Forelimb muscle (tissue), 1 donor: ENCODE data around the gene AKAP6. TPM values are rescaled to one million over a fixed set of nuclear protein-coding genes. Genes with fewer than 3 reads are reported as not detected.
"Not testable (repeated sequence)": the region's sequence is repeated elsewhere in the genome, so short reads cannot be mapped to it uniquely, and the experiment has no call there.

Source experiments
- DNase-seq: peaks from one replicate; pipeline ENCODE4 v3.0.0-alpha.2; 2013; ENCODE audit warnings: low read depth
- polyA plus RNA-seq: library from polyadenylated mRNA; unstranded; fragments of 120-200 nt; gene quantifications from one replicate; pipeline ENCODE4 v1.2.1, GENCODE V29; 2013; ENCODE audit not compliant: insufficient read length

AKAP6 gene
- polyA plus RNA-seq, 1 donor, result 64.6 TPM

DNA sequence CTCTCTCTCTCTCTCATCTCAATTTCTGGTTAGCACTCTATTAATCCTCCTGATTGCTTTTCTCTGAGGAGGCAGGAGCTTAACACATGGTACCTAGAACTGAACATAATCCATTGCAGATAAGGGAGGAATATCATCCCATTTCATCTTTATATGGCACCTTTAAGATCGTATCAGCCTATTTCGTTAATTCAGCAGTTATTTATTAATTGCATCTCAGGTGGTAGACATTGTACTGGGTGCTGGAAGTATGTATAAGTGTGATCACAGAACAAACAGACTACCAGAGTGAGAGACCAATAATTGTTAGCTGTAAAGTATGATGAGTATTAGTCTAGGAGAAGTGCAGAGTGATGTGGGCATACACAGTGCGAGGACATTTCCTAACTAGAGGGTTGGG lies 39.0 kb downstream of the AKAP6 start:
- no peak for DNase-seq

GRCh38 chr14:32370714-32371113 lies 41.6 kb downstream of the AKAP6 start:
- no peak for DNase-seq

GRCh38 chr14:32372154-32372553 lies 43.1 kb downstream of the AKAP6 start:
- DNase-seq, result no peak

- DNase-seq, result not testable (repeated sequence)
These were observed 44.1 kb downstream of the AKAP6 start for GRCh38 chr14:32373174-32373573.

- no peak for DNase-seq
These were observed 45.1 kb downstream of the AKAP6 start for GRCh38 chr14:32374155-32374554.

DNA sequence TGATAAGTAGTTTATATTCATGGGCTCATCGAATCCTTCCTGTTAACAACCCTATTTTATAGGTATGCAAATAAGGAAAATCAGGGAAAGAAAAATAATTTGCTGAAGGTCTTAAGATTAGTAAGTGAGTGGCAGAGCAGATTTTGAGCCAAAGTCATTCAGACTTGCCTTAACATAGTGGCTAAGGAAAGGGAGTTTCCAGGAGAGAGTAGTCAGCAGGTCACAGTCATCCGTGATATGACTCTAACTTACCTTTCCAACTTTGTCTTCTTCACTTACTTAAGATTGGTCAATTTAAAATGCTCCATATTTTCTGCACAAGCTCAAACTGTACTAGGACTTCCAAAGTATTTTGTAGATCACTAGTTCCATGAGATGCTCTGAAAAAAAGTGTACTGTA lies 46.6 kb downstream of the AKAP6 start:
- no peak for DNase-seq

GRCh38 chr14:32377046-32377646 lies 48.0 kb downstream of the AKAP6 start:
- no peak for DNase-seq

DNA sequence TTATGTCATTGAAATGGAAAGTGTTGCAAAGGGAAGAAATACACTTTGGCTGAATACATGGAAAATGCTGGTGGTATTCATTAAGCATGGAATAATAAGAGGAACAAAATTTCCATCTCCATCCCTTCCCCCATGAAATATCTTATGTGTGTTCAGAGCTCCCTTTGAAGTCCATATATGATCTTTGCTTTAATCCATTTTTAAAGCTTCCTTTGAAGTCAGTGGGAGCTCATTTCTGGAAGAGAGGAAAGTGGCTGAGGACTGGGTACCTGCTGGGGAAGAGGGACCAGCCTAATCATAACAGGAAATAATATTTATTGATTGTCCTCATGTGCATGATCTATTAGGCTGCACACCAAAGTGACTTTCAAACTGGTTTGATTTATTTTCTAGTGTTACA lies 49.2 kb downstream of the AKAP6 start:
- DNase-seq, result peak; percentile 13

DNA sequence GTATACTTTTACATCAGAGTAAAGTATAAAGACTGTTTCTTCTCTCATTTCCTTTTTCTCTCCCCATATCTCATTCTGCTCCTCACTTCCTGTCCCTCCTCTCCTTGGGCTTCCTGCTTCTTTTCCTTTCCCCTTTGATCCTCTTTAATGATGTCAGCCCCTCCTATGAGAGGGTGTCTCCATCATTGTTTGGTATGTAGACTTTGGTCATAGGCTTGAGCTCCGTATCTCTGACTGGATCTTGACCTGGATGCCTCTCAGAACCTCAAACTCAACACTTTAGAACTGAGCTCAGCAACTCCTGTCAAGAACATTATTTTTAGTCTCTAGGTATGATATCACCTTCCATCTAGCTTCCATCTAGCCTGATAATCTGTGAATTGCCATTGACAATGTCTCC lies 50.3 kb downstream of the AKAP6 start:
- no peak for DNase-seq

DNA sequence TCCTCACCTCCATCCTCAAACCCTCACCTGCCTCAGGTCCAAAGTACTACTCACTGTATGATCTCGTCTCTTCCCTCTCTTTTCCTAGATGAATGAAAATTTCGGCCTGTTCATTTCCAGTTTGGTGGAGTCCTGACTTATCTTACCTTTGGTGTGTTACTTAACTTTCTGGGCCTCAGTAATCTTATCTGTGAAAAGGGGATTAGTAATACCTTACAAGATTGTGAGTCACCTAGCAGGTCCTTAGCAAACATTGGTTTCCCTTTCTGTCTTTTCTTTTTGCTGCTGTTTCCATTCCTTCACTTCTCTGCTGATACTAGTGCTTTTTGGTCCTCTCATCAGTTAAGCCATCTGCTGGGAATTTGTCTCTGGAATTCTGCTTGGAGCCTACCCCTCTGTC lies 52.8 kb downstream of the AKAP6 start:
- DNase-seq, result no peak

GRCh38 chr14:32382704-32383103 lies 53.6 kb downstream of the AKAP6 start:
- no peak for DNase-seq

DNA sequence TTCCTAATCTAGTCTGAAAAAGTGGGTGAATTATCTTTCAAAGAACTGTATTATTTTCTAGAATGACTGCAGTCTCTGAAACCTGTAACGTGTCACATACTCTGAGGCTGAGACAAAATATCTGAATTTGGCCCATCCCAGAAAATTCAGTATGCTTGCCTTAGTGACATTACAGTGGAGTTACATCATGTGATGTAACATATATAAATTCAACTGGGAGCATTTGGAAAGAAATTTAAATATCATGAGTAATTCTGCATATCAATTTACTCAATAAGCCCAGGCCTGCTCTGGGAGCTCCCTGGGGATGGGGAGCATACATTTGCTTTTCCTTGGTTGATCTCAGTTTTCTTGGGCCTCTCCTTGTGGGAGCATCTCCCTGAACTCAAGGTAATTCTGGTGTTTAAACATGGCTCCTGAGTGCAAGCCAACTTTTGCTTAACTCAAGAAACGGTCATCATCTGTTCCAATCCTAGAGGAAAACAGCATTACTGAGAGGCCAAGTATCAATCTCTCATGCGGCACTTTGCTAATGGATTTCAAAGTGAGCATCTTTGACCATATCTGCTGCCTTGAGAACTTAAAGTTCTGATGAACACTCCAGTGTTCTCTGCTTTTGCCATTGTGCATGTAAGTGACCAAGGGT lies 54.4 kb downstream of the AKAP6 start:
- DNase-seq, result no peak

GRCh38 chr14:32384464-32384863 lies 55.4 kb downstream of the AKAP6 start:
- DNase-seq, result no peak

GRCh38 chr14:32387295-32387694 lies 58.2 kb downstream of the AKAP6 start:
- not testable (repeated sequence) for DNase-seq

DNA sequence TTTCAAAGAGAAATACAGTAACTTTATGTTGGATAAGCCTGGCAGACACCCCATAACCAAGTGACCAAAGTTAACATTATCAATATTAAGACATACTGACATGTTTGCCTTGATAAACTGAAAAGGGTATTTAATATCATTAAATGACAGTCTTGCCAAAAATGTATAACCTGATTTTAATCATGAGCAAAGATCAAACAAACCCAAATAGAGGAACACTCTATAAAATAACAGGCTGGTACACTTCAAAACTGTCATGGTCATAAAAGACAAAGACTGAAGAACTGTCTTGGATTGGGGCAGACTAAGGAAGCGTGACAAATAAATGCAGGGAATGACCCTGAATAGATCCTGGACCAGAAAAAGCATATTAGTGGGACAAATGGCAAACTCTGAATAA lies 64.0 kb downstream of the AKAP6 start:
- no peak for DNase-seq

DNA sequence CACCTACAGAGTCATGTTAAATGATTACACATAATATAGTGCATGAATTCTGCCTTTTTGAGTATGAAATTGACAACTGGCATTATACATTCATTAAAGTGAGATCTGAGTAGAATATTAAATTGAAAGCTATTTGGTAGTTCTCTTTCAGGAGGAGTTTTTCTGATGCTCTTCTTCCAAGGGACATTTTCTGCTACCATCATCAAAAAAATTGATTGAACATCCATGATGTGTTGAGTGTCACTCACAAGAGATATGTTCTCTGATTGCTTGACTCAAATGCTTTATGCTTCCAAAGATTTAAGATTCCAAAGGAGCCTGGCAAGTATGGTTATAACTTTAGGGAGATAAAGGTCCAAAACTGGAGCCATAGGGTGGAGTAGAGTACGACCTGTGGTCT lies 64.9 kb downstream of the AKAP6 start:
- DNase-seq, result no peak

DNA sequence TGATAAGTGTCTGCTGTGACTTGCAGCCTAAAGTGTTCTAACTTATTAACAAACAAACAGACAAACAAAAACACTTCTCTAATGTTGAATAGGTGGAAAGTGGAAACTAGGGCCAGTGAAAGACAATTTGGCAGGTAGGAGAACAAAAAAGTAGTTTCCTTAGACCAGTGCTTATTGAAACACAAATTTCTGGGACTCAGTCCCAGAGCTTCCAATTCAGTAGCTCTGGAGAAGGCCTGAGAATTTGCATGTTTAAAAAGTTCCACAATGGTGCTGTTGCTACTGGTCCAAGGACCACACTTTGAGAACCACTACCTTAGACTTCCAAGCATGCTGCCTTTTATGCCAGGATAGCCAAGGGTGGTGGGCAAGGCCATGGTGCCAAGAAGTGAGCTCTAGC lies 67.8 kb downstream of the AKAP6 start:
- DNase-seq, result no peak

GRCh38 chr14:32397861-32398640 lies 69.0 kb downstream of the AKAP6 start:
- DNase-seq, result no peak

- no peak for DNase-seq
These were observed 70.8 kb downstream of the AKAP6 start for GRCh38 chr14:32399920-32400319.

GRCh38 chr14:32400480-32400879 lies 71.4 kb downstream of the AKAP6 start:
- no peak for DNase-seq

- DNase-seq, result no peak
These were observed 73.9 kb downstream of the AKAP6 start for GRCh38 chr14:32403021-32403420.

DNA sequence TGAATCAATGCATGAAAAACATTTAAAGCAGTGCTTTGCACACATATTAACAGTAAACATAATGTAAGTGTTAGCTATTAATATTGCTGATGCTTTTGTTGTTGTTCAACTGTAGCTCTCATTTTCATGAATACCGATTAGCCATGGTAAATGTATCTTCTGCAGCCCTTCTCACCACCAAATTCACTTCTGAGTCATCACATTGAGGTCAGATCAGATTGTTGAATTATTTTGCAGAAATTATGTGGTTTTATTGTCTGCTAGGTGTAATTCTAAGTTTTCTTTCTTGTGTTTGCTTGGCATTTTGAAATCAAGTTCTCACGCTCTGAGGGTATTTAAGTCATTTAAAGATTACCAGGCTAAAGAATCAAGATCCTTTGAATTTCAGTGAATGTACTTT lies 74.6 kb downstream of the AKAP6 start:
- DNase-seq, result no peak
